ENCODE results near the gene ADAP1.
"Not testable (repeated sequence)": the region's sequence is repeated elsewhere in the genome, so short reads cannot be mapped to it uniquely, and the experiment has no call there.

Gene ADAP1

GRCh38 chr7:961546-962400, 7.3 kb upstream of the ADAP1 start:
- H3K4me3 ChIP-seq (ENCODE audit: low read length), result no peak overlapping the region
- no peak for TF ChIP-seq ZNF274 (IDR thresholded peaks at IDR 0.05; ENCODE audit: low read depth, low read length)

- H3K4me3 ChIP-seq (ENCODE audit: low read length), result not testable (repeated sequence)
Observed at GRCh38 chr7:960972-961371, 6.5 kb upstream of the ADAP1 start.

DNA sequence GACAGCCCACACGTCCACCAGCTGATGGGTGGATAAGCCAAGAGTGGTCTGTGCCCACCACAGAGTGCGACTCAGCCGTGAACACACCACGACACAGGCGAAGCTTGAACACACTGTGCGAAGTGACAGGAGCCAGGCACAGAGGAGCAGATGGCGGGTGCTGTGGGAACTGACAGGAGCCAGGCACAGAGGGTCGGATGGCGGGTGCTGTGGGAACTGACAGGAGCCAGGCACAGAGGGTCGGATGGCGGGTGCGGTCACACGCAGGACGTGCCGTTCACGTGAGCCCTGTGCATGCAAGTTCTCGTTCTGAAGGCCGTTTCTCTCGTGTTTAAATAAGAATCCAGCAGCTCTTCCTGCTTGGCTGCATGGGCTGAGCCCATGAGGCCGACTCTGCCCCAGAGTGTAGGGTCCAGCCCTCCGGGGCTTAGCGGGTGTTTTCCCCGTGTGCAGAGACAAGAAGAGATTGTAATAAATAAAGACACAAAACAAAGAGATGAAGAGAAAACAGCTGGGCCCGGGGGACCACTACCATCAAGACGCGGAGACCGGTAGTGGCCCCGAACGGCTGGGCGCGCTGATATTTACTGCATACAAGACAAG, 5.9 kb upstream of the ADAP1 start:
- no peak for TF ChIP-seq ZNF274 (IDR thresholded peaks at IDR 0.05; ENCODE audit: low read depth, low read length)
- no peak overlapping the region for H3K4me3 ChIP-seq (ENCODE audit: low read length)

GRCh38 chr7:959740-960139, 5.3 kb upstream of the ADAP1 start:
- H3K4me3 ChIP-seq (ENCODE audit: low read length), result not testable (repeated sequence)

DNA sequence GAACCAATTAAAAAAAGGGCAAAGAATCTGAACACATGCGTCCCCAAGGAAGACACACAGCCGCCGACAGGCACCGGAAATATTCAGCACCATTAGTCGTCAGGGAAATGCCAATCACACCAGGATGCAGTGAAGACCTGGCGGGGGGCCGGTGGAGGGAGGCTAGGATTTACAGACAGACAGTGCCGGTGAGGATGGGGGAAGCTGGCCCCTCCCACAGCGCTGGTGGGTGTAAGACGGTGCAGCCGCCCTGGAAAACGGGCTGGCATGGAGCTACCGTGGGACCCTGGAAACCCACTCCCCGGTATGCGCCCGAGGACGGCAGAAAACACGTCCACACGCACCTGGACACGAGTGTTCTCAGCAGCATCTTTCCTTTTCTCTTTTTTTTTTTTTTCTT, 4.8 kb upstream of the ADAP1 start:
- TF ChIP-seq ZNF274 (IDR thresholded peaks at IDR 0.05; ENCODE audit: low read depth, low read length), result no peak
- H3K4me3 ChIP-seq (ENCODE audit: low read length), result no peak overlapping the region

- H3K4me3 ChIP-seq (ENCODE audit: low read length), result no peak overlapping the region
- no peak for TF ChIP-seq ZNF274 (IDR thresholded peaks at IDR 0.05; ENCODE audit: low read depth, low read length)
Observed at GRCh38 chr7:958221-959200, 4.0 kb upstream of the ADAP1 start.

- H3K4me3 ChIP-seq (ENCODE audit: low read length), result no peak overlapping the region
- TF ChIP-seq ZNF274 (IDR thresholded peaks at IDR 0.05; ENCODE audit: low read depth, low read length), result no peak
Observed at GRCh38 chr7:957418-958220, 3.1 kb upstream of the ADAP1 start.

DNA sequence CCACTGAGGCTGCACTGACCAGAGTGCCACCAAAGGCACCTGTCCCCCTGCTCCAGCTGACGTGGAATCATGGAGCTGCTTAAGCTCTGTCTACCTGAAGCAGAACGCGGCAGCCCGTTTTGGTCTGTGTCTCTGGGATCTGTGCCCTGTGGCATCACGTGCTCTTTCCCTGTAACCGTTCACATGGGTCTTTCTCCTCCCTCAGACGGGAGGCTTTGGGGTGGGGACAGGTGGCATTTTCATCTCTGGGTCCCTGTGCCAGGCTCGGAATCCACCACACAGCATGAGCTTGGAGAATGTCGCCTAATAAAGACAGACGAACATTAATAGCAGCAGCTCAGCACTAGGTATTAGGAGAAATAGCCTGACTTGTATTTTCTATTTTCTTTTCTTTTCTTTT, 1.6 kb upstream of the ADAP1 start:
- no peak overlapping the region for H3K4me3 ChIP-seq (ENCODE audit: low read length)
- TF ChIP-seq ZNF274 (IDR thresholded peaks at IDR 0.05; ENCODE audit: low read depth, low read length), result no peak

- peak overlapping the region; percentile 64 for H3K4me3 ChIP-seq (ENCODE audit: low read length)
- no peak for TF ChIP-seq ZNF274 (IDR thresholded peaks at IDR 0.05; ENCODE audit: low read depth, low read length)
Observed at GRCh38 chr7:953547-954327, 743 bp downstream of the ADAP1 start.

DNA sequence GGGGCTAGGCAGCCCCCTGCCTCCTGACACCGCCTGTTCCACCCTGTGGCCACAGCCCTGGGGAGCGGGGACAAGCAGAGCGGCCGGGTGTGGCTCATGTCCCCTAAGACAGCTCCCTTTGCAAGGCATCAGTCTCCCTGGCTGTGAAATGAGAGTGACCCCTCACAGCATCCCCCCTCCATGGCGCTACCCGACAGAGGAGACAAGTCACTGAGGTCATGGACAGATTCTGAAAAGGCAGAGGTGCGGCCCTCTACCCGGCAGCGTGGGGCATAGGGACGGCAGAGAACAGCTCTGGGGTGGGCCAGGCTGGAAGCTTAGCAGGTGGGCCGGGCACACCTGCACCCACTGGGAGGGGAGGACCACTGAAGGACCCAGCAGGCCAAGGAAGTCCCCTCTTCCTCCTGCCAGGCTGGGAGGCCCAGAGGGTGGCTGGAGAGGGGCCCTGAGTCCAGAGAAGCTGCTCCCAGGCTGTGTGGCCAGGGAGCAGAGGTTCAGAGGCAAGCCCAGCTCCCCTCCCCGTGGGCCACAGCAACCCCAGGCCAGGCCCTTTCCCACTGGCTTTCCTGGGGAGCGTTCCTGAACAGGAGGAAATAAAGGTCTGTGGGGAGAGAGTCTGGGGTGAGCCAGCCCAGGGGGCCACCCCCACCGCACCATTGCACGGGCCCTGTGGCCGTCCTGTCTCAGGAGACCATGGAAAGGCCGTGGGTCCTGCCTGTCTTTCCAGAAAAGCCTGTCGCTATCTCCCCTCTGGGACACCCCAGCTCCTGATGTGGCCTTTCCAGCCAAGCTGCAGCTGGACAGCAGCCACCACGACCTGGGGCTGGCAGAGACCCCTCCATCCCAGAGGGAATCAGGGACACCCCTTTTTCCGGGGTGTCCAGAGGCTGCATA, 1.7 kb downstream of the ADAP1 start:
- peak overlapping the region; percentile 64; the same call in 1 of the 2 replicates for H3K4me3 ChIP-seq (ENCODE audit: low read length)

DNA sequence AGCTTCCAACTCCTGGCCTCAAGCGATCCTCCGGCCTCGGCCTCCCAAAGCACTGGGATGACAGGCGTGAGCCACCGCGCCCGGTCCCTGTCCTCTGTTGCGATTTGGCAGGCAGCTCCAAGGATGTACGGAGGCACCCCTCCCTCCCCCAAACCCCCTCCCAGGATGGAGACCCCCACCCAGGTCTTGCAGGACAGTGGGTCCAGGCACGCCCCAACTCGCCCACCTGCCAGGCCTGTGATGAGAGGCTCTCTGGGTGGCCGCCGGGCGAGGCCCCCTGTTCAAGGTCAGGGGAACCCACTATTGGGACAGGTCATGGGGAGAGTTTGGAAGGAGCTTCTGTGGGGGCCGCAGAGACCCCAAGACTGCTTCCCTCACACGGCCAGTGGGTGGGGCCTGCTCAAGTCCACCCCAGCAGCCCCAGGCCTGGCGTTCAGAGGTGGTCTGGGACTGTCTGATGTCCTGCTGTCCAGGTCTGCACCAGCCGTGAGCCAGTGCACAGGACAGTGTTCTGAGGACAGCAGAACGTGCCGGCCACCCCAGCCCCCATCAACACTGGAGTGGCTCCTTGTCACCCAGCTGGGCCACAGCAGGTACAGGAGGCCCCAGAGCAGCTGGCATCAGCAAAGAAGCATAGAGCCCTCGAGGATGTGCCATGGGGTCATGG, 2.5 kb downstream of the ADAP1 start:
- no peak for TF ChIP-seq ZNF274 (IDR thresholded peaks at IDR 0.05; ENCODE audit: low read depth, low read length)
- no peak overlapping the region for H3K4me3 ChIP-seq (ENCODE audit: low read length)

More for the DNA sequence above, 1.7 kb downstream of the ADAP1 start:
- no peak for TF ChIP-seq ZNF274 (IDR thresholded peaks at IDR 0.05; ENCODE audit: low read depth, low read length)
